SK-N-DZ (cell line): ENCODE results near the gene CADPS2. TPM values are rescaled to one million over a fixed set of nuclear protein-coding genes. Genes with fewer than 3 reads are reported as not detected.
A peak's percentile ranks its signal among the peaks of the same experiment; 100 is the strongest.

Source experiments
- DNase-seq: peaks from one replicate; pipeline ENCODE4 v3.0.0-alpha.2; 2015; ENCODE audit warnings: low spot score
- polyA plus RNA-seq, 2 experiments: library from polyadenylated mRNA; depleted of rRNA; stranded (reverse); fragments of >200 nt; gene quantifications; 2 replicates each; pipeline ENCODE4 v1.2.3, GENCODE V29; 2014

Gene CADPS2
- polyA plus RNA-seq (2014; cell fraction: cytosol; rRNA removed), result not detected in 2 replicates
- not detected in 2 replicates for polyA plus RNA-seq (2014; cell fraction: nucleus; rRNA removed)

DNA sequence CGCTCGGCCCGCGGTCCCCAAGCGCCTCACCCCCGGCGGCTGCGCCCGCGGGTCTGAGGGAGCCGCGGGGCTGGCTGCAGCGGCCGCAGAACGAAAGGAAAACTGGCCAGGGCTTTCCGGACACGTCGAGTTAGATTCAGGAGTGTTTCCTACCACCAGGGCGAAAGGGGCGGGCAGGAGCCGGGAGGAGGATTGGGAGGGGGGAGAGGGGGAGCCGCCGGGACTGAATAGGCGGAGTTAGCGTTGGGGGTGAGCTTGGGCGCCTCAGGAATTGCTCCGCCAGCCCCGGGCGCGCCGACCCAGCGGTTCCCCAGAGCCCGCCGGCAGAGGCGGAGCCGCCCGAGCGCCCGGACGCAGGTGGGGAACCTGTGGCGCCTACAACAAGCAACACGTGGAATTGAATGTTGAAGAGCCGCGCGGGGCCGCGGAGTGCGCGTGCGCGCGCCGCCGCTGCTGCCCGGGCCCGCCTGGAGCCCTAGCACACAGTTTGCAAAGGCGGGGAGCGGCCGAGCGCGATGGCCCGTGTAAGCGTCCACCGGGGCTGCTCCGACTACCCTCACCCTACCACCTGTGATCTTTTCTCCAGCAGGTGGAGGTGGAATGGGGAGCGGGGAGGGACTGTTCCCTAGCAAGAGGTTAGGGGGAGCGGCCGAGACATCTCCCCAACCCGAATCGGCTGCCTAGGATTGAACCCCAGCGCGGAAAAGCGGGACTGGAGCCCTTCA, at the start of gene CADPS2:
Gene CADPS2, minus strand, starts transcription at position 104 of the 725 bp plus-strand sequence. CDS start 123 bp downstream, outside the sequence.
- DNase-seq, result peak; percentile 33

DNA sequence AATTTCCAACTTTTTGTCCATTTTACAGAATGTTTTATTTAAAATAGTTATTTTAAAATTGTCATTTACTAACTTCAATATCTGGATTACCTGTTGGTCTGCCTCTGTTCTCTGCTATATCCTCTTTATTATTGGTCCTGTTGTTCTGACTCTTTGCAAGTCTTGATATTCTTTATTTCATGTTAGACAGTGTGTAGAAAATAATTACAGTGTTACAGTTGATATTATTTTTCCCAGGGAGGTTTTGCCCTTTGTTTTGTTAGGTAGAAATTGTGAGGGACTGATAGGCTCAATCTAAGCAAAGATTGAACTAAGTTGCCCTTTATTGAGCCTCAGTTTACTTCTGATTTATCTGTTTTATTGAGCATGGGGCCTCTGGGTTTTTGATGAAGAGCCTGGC, 49.4 kb upstream of the CADPS2 start:
- DNase-seq, result no peak

DNA sequence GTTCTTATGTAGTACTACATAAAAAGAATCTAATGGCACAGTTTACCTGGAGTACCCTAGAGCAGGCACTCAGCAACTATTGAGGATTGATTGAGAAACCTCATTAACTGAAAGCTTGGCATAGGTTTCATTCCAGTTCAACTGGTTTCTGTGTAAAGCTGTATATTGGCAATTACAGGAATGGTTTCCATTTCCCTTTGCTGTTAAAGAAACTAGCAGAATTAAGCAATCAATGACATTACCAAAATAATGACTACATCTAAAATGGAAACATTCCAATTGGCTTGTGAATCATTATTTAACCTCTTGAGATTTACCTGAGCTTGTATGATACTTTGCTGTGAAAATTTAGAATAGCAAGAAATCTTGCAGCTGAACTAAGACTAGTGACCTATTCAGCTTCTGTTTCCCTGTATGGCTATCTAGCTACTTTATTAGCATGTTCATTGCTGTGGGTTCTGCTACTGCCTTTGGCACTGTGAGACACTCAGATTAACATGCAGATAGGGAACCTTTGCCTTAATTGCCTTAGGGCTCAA, 33.5 kb upstream of the CADPS2 start:
- DNase-seq, result no peak

DNA sequence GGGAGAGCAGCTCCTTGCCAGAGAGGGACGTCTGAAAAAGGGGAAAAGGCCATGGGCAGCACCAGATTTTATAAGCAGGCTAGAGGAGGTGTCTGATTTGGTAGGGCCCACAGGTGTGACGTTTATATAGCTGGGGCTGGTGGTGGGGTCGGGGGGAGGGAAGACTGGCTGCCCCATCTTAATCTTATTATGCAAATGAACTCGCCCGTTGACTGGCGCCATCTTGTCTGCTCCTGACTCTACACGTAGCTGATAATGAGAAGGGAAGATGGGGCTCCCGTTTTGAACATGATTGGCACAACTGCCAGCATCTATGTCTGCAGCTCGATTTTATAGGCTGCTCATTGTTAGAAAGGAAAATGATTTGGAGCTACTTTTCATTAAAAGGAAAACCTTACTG, 28.6 kb upstream of the CADPS2 start:
- DNase-seq, result peak; percentile 3

DNA sequence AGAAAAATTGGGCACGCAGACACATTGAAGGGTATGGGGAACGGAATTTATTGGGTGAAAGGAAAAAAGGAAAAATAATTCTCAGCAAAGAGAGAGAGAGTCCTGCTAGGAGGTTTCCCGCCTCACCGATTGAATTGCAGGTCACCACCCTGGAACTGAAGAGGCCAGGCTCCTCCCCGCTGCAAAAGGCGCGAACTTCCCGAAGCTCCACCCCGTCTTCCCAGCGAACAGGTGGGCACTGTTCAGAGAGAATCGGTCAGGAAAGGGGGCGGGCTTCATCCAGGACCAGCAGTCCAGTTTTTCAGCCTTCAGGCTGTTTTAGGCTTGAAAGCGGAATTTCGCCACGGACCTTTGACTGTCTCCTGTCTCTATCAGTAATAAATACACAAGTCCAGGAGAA, 27.3 kb upstream of the CADPS2 start:
- peak; percentile 8 for DNase-seq

DNA sequence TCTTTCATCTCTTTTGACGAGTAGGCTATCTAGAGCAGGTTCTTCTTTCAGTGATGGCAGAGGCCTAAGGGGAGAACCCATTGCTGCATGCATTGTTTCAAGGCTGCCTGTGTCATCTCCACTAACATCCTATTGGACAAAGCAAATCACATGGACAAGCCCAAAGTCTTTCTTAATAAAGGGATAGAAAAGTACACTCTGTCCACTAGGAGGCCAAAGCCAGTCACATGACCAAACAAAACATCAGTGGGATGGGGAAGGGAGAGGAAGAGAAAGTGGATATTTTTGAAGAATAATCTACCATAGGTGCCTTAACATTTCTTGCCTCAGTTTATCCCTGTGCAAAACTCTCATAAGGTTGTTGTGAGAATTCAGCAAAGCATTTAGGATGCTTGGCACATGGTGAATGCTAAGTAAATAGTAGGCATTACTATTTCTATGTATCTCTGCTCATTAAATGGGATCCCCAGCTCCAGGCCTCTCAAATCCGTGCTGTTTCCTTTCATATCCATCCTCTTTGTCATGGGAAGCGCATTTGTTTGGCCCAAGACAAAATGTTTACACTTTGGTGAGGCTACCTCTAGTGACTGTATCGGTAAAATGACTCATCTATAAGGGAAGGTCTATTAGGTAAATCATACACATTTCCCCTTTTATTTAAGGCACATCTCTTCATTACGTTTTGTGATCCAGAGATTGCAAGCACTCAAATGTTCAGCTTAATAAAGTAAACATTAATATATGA, 16.7 kb upstream of the CADPS2 start:
- DNase-seq, result peak; percentile 4

DNA sequence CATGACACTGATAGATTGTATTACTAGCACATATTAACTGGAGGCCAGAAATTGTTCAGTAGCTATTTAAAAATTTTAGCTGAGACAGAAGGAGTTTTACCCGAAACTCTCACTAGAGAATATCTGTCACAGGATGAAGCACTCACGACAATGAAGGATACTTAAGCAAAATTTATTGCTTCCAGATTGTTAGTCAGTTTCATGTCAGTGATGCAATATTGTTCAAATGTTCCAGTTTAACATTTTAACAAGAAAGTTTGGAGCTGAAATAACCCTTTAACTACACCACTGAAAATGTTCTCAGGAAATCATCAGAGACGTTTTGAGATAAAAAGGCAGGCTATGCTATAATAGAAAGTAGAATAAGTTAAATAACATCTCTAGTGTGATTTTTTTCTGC, 15.0 kb upstream of the CADPS2 start:
- no peak for DNase-seq

DNA sequence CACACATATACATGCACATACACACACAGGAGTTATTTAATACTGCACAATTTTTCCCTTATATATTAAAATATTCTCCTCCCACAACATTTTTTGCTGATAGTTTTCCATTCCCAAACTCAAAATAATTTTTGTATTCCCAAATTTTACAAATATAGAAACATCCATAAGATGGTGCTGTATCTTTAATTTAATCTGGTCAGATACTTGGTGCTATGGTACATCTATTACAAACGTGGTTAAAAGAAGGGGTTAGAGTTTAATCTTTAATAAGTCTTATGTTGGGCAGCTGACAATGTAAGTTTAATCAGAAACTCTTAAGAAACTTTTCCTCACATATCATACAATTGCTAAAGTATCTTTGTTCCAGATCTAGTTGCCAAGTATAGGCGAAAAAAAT, 10.2 kb upstream of the CADPS2 start:
- no peak for DNase-seq

DNA sequence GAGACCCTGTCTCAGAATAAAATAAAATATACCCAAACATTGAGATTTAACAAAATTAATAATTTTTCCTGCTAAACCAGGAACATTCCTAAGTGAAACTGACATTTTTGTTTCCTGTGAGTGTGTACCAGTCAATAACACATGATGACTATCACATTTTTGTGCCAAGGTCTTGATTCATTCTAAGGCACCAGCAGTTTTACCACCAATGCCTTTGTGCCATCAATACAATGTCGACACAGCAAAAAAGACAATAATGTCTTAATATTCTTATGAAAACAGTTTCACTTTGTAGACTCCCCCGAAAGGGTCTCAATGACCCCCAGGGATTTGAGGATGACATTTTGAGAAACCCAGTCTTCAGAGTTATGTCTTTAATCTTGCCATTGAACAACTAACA, 7.2 kb upstream of the CADPS2 start:
- DNase-seq, result no peak

DNA sequence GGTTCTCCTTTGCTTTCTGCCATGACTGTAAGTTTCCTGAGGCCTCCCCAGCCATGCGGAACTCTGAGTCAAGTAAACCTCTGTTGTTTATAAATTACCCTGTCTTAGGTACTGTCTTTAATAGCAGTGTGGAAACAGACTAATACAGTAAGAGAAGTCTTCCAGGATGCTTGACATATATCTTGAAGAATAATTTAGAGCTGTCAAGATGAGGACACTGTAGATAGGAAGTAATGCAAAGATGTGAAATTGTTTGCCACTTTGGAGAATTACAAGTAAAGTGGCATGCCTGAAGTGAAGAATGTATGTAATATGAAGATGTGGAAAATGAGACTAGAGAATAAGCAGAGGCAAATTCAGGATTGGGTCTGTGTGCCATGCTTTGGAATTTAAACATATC, 2.9 kb upstream of the CADPS2 start:
- no peak for DNase-seq

DNA sequence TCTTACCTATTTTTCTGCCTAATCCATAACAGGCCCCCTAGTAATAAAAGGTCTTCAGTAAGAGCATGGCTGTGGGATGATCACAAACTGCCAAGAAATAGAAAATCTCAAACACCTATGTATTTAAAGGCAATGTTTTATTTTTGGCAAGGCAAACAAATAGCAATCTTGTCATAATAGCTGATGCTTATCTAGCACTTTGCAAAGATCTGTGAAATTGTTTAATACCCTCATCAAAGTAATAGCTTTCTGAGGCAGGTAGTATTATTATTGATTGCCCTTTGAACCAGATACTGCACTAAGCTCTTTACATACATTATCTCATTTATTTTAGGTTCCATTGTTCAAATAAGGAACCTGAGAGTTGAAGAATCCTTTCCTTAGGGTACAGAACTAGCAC, 1.6 kb upstream of the CADPS2 start:
- DNase-seq, result no peak

DNA sequence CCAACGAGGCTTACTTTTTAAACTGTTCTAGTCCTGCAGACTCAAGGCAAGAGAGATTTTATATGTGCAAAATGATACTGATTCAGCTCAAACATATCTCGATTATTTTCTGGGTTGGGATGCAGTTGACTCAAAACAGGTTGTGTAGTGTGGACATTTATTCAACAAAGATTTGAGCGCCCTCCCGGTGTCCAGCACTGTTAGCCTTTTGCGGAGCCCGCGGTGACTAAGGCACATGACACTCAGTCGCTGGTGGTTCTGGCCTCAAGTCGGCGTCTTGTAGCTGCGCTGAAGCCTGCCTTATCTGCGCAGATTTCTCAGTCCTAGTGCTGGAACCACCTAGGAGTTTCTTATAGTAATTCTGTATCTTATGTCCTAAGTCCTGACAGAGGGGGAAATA, 938 bp upstream of the CADPS2 start:
- DNase-seq, result peak; percentile 20

DNA sequence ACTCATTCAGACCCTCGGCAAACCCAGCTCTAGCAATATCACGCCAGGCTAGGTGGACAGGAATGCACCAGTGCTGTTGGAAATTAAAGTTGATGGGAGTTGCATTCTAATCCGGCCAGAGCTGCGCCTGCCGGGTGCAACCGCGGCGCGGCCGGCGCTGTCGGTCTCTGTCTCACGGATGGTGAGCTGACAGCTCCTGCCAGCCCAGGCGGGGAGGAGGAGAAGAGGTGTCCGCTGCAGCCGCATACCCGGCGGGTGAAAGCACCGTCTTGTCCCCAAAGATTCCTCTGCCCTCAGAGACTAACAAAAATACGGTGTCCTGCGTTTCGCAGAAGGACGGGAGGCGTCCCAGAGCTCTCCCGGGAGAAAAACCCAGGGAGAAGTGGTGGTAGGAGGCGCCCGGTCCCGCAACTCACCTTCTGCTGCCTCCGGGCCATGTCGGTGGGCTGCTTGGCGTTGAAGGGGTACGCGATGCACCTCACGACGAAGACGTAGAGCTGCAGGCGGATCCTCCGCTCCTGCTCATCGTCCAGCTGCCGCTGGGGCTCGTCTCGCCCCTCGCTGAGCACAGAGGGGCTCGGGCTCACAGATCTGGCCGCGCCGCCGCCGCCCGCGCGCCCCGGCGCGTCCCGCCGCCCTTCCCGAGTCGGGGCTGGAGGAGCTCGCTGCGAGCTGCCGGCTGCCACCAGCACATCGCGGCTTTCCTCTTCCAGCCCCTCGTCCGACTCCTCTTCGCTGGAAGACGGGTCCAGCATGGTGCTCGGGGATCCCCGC, 490 bp downstream of the CADPS2 start:
- peak; percentile 22 for DNase-seq

DNA sequence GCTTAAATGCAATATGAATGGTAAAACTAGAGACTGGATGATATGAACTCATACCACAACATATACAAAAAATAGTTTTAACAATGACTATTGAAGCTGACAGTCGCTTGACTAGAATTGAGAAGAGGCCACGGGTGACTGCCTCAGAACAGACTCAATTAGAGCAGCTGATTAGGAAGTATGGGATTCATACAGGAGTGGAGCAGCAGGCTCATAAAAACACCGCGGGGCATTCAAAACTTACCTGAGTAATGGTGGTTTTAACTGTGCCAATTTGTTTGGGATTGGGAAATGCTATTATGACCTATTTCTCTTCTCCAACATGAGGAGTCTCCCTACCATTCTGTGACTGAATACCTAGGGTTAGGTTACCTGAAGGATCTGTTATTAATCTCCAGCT, 2.1 kb downstream of the CADPS2 start:
- DNase-seq, result no peak

DNA sequence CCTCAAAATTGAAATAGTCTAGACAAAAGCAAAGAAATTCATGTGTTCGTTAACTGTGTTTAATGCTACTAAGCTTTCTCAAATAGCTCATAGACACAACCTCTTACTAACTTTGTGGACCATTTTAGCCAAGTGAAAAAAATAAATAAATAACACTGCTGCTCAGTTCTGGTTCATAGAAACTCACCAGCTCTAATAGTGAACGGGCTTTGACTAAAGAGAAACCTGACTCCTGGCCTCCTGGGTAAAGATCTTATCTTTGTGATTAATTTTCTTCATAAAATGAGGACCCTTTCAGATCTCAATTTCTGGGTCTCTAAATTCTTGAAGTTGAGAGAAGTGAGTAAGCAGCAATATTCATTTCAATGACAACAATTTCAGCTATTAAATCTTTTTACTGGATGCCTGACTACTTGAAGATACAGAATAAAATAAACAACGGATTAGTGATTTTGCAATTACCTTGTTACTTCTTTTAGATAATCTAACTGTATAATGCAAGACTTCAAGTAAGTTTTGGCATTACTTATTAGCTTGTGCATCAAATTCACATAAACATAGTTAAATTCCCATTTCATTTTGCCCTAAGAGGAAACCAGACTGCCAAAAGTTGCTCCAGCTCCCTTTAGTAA, 3.1 kb downstream of the CADPS2 start:
- no peak for DNase-seq

DNA sequence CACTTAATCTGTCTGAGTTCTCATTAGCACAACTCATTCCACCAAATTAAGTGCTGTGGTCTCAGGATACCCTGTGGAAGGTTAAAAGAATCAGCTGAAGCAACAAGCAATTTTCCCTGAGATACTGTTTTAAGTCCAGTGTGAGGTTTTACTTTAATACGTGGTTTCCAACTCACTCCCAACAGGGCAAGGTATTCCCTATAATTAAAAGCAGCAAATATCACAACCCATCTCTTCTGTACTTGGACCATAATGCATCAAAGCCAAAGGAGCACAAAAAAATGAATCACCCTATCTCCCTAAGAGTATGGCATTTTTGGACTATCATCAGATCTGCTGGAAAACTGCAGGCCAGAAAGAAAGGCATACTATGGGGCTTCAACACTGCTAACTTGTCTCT, 4.9 kb downstream of the CADPS2 start:
- no peak for DNase-seq

DNA sequence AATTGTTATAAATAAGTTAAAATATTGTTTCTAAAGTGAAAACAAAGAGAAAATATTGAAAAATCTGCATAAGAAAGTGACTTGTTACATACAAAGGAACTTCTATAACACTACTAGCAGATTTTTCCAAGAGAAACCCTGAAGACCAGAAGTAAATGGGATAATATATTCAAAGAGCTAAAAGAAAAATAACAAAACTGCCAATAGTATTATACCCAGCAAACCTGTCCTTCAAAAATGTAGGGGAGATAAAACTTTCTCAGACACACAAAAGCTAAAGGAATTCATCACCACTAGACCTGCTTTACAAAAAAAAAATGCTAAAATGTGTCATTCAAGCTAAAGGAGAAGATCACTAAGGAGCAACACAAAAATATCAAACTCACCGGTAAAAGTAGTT, 17.0 kb downstream of the CADPS2 start:
- DNase-seq, result no peak

DNA sequence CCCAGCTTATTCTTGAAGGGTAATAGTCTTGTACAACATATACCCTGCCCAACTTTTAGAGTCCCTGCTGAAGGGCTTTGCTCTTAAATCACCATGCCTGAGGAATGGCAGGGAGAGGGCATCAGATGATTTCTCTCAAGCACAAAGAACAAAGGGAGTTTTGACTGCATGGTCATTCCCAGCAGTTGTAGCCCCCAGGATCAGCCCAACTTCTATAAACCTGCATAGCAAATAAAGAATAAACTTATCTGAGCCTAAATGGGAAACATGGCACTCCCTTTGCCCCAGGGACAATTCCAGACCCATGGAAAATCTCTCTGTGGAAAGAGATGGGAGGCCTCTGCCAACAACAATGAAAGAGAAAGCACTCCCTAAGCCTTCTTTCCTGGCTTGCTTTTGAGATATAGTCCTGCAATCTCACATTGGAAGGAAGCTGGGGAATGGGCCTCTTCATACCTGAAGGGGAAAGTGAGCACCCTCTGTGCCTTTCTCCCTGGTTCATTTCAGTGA, 18.7 kb downstream of the CADPS2 start:
- no peak for DNase-seq

DNA sequence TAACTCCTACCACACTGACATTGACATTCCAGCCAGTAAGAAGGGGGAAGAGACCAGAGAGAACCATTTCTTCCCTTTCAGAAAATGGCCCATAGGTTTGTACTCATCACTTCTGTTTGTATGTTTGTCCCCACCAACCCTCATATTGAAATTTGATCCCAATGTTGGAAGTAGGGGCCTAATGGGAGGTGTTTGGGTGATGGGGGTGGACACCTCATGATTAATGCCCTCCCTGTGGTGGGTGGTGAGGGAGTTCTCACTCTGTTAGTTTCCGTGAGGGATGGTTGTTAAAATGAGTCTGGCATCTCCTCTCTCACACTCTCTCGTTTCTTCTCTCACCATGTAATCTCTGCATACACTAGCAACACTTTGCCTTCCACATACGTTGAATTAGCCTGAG, 21.4 kb downstream of the CADPS2 start:
- DNase-seq, result no peak

DNA sequence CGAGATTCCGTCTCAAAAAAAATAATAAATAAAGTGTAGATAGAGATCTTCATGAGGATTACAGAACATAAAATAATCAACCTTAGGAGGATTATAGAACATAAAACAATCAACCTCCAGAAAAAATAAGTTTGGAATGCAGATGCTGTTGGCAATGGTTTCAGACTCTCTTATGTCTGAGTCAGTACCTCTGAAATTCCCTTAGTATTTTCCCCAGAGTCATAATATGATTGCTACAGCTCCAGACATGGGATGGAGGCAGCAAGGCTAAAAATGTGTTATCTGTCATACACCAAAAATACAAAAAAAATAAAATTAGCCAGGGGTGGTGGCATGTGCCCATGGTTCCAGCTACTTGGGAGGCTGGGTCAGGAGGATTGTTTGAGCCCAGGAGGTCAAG, 22.2 kb downstream of the CADPS2 start:
- DNase-seq, result no peak

DNA sequence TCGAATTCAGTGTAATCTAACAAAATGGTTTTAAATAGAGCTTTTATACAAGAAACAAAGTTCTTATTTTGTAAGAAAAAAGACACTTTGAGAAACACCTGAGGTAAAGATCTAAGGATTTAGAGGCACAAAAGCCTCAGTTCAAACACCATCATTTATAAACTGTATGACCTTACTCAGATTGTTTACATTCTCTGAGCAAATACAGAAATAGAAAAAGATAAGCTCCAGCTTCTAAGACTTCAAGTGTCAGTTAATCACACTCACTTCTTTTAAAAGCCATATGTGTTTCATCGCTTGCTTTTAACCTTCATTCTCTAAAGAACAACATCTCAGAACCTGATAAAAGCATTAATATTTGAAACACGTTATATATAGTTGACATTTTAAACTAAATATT, 27.9 kb downstream of the CADPS2 start:
- DNase-seq, result no peak
